Measurements from ENCODE around the gene FIGN. TPM values are rescaled to one million over a fixed set of nuclear protein-coding genes. Genes with fewer than 3 reads are reported as not detected.

The FIGN gene
- total RNA-seq, 4 donors from 2014 or later: 3.7 to 14.1 (median 11.6) TPM

DNA sequence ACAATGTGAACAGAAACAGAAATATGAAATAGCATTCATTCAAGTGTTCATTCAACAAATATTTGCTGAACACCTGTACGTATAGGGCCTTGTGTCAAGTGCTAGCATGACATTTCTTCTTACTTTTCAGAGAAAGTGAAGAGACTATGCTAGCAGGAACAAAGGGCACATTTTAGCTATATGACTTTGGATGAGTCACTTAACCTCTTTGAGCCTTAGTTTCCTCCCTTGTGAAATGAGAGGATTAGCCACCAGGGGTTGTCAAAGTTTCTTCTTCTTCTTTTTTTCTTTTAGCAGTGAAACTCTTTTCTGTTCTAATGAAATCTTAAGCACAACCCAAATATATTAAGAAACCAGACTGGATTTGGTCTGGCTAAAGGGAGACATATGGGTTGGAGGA, 53.1 kb downstream of the FIGN start:
- no peak for TF ChIP-seq CTCF (IDR thresholded peaks at IDR 0.05; ENCODE audit: low read depth)

GRCh38 chr2:163681745-163682144, 54.1 kb downstream of the FIGN start:
- TF ChIP-seq CTCF (IDR thresholded peaks at IDR 0.05; ENCODE audit: low read depth): no peak

DNA sequence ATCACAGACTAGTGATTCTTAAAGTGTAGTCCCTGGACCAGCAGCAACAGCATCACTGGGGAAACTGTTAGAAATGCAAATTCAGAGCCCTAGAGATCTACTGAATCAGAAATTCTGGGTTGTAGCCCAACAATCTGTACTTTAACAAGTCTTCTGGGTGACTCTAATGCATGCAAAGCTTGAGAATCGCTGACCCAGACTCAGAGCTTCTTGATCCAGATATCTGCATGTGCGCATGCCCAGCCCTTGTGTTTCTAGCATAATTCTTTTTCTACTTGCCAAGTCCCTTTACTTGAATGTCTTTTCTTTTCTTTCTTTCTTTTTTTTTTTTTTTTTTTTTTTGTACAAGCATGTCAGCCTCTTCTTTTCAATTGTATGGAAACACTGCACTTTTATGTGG, 60.4 kb downstream of the FIGN start:
- TF ChIP-seq CTCF (IDR thresholded peaks at IDR 0.05; ENCODE audit: low read depth): no peak

GRCh38 chr2:163673522-163673921, 62.3 kb downstream of the FIGN start:
- no peak for TF ChIP-seq CTCF (IDR thresholded peaks at IDR 0.05; ENCODE audit: low read depth)

DNA sequence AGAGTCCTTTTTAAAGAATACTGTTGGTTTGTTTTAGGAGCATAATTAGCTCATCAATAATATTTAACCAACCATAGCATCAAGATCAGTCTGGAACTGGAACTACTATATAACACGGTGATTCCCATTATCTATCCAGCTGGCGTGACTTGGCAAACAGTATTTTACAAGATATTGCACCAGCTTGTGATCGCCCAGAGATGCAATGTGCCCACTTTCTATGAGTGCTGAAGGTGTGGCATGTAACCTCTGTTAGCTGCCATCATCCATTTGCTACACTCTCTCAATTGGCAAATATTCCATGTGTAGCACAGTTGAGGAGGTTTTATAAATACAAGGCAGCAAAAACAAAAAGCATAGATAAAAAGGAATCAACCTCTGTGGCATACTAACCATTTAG, 64.9 kb downstream of the FIGN start:
- TF ChIP-seq CTCF (IDR thresholded peaks at IDR 0.05; ENCODE audit: low read depth): no peak

DNA sequence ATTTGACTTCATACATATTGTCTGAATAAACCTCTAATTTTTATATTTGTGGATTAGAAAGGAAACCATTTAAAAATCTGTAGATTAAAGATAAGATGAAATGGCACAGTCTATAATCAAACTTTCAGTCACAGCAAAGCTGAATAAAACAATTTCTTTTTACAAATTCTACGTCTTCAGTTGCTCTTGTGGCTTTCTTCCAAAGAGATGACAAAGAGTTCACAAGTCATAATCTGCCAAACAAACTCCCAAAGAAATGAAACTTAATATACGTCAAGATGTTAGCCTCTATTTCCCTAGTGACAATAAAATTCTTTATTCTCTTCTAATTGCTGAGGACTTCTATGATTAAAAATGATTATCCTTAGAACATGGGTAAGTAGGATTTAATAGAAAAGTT, 66.3 kb downstream of the FIGN start:
- no peak for TF ChIP-seq CTCF (IDR thresholded peaks at IDR 0.05; ENCODE audit: low read depth)

- TF ChIP-seq CTCF (IDR thresholded peaks at IDR 0.05; ENCODE audit: low read depth): no peak
Observed at GRCh38 chr2:163667064-163667887, 68.5 kb downstream of the FIGN start.
